HG02885 (cell line): ENCODE results near the gene CRB3.
A peak's percentile ranks its signal among the peaks of the same experiment; 100 is the strongest.

Source experiments
- ATAC-seq: cut with Tn5 transposase; IDR thresholded peaks from one replicate; pipeline ENCODE4 v1.9.1; 2021; ENCODE audit warnings: mild to moderate bottlenecking; ENCODE audit not compliant: unreplicated experiment, poor library complexity

The CRB3 gene

DNA sequence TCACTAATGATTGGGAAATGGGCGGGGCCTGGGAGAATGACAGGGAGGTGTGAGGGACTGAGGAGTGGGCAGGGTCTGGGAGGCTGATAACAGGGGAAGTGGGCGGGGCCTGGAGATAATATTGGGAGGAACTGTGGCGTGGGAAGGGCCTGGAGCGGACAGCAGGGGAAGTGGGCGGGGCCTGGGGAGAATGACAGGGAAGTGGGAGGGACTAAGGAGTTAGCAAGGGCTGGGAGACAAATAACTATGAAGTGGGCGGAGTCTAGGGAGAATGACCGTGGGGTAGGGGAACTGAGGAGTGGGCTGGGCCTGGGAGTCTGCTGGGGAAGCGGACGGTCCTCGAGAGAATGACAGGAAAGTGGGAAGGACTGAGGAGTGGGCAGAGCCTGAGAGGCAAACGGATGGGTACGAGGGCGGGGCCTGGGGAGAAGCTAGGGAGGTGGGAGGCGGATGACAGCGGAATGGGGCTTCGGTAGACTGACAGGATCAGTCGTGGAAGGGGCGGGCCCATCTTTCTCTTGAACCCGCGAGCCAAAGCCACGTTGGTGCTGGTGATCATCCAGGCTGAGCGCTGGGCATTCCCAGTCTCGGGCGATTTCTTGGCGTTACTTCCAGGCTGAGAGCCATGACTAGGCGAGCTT lies 52.1 kb downstream of the CRB3 start:
- ATAC-seq = peak; percentile 57
